Measurements from ENCODE around the gene SPRYD3. TPM values are rescaled to one million over a fixed set of nuclear protein-coding genes. Genes with fewer than 3 reads are reported as not detected.
"Not testable (repeated sequence)": the region's sequence is repeated elsewhere in the genome, so short reads cannot be mapped to it uniquely, and the experiment has no call there.

The SPRYD3 gene
- total RNA-seq, 1 experiment from 2014 or later: 47.5 TPM

DNA sequence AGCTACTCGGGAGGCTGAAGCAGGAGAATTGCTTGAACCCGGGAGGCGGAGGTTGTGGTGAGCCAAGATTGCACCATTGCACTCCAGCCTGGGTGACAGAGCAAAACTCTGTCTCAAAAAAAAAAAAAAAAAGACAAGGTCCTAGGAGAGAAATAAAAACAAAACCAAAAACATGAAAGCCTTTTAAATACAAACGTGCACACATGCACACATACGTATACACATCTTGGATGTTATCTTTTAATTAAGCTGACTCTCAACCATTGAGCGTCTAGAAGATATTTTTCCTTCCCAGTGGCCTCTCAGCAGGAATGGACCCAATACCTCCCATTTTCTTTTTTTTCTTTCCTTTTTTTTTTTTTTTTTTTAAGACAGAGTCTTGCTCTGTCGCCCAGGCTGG, 33.2 kb upstream of the SPRYD3 start:
- POLR2A ChIA-PET: interaction anchor here (0.7 kb wide), 1 partner anchor 48 kb away, joined by 3 read pairs; no protein-coding TSS in a partner anchor
- CTCF ChIA-PET: not testable (repeated sequence)

DNA sequence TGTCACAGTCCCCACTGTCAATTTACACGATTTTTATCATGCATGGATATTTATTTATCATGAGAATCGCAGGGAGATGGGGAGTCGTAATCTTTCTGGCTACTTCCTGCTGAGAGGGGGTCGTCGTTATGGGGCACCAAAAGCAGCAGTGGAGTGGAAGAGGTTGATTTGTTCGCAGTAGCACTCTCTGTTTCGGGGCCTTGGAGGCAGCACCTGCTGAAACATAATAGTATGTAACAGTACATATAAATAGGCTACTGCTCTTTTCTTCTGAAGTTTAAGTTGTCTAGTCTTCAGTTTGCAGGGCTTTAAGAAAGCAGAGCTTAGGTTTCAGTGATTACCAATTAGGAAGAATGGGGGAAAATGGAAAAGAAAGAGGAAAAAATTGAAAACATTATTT, 27.9 kb upstream of the SPRYD3 start:
- no peak overlapping the region for H3K4me3 ChIP-seq (replicated peaks in 1 of 2; ENCODE audit: low read depth in 1 of 2, low read length in 2 of 2)
- no TSS peak for BruUV-seq (replicated peaks)
- TF ChIP-seq SRF (IDR thresholded peaks at IDR 0.05; ENCODE audit: low read depth) (no peak), SIN3A (IDR thresholded peaks at IDR 0.05; ENCODE audit: low read depth) (no peak), EZH2 (IDR thresholded peaks at IDR 0.05) (no peak), RAD21 (IDR thresholded peaks at IDR 0.05; ENCODE audit: low read depth) (no peak)
- TF ChIP-seq, protein P1, sequence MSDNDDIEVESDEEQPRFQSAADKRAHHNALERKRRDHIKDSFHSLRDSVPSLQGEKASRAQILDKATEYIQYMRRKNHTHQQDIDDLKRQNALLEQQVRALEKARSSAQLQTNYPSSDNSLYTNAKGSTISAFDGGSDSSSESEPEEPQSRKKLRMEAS (IDR thresholded peaks at IDR 0.05): no peak
- TF ChIP-seq, protein P2, sequence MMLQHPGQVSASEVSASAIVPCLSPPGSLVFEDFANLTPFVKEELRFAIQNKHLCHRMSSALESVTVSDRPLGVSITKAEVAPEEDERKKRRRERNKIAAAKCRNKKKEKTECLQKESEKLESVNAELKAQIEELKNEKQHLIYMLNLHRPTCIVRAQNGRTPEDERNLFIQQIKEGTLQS (IDR thresholded peaks at IDR 0.05): no peak
- H3K9ac ChIP-seq (ENCODE audit: low read length): no peak overlapping the region
- no peaks in the 10 kb centered on the region for H3K36me3 ChIP-seq (ENCODE audit: control insufficient read depth in 1 of 2, insufficient read depth in 2 of 2, low read length in 2 of 2)
- no peaks in the 10 kb centered on the region for H3K9me3 ChIP-seq (ENCODE audit: control insufficient read depth in 1 of 2, insufficient read depth in 1 of 2, low read depth in 1 of 2, low read length in 2 of 2)
- H3K9me2 ChIP-seq (ENCODE audit: insufficient read depth): no peaks in the 10 kb centered on the region
- no peaks in the 10 kb centered on the region for H3K79me2 ChIP-seq (ENCODE audit: insufficient read depth, low read length)
- DNase-seq (ENCODE audit: low read depth, low spot score) (no peak), ATAC-seq (no peak)
- H3K4me2 ChIP-seq (ENCODE audit: low read length): no peak overlapping the region
- RAD21 ChIA-PET (ENCODE audit: low non-redundant PET in 1 of 2, low total read pairs in 2 of 2, uncharacterized antibody in 2 of 2, unreplicated experiment in 2 of 2): no interaction called here
- H3K4me1 ChIP-seq (ENCODE audit: control insufficient read depth in 1 of 2, insufficient read depth in 2 of 2, low read length in 2 of 2): peaks cover 0 to 8% of the 10 kb centered on the region in 2 experiments; a peak in 1 of 4 replicates
- no peak overlapping the region for H2AFZ ChIP-seq (ENCODE audit: low read depth, low read length, poor library complexity, severe bottlenecking)
- H3K27me3 ChIP-seq (ENCODE audit: insufficient read depth, low read length): no peaks in the 10 kb centered on the region
- CTCF ChIA-PET: no interaction called here
- no peaks in the 10 kb centered on the region for H4K20me1 ChIP-seq (ENCODE audit: insufficient read depth)
- intact Hi-C loops (cut with micrococcal nuclease): no loop called here
- POLR2A ChIA-PET: no interaction called here
- no peak overlapping the region for H3K27ac ChIP-seq (ENCODE audit: low read depth, low read length)

More for the DNA sequence above, 33.2 kb upstream of the SPRYD3 start:
- DNase-seq (ENCODE audit: low read depth, low spot score); BruUV-seq (replicated peaks); H3K4me1 ChIP-seq (ENCODE audit: control insufficient read depth in 1 of 2, insufficient read depth in 2 of 2, low read length in 2 of 2); H3K9me2 ChIP-seq (ENCODE audit: insufficient read depth); H3K79me2 ChIP-seq (ENCODE audit: insufficient read depth, low read length); H2AFZ ChIP-seq (ENCODE audit: low read depth, low read length, poor library complexity, severe bottlenecking); H3K4me3 ChIP-seq (replicated peaks in 1 of 2; ENCODE audit: low read depth in 1 of 2, low read length in 2 of 2); intact Hi-C loops (cut with micrococcal nuclease); RAD21 ChIA-PET (ENCODE audit: low non-redundant PET in 1 of 2, low total read pairs in 2 of 2, uncharacterized antibody in 2 of 2, unreplicated experiment in 2 of 2); H3K4me2 ChIP-seq (ENCODE audit: low read length); H3K36me3 ChIP-seq (ENCODE audit: control insufficient read depth in 1 of 2, insufficient read depth in 2 of 2, low read length in 2 of 2); H4K20me1 ChIP-seq (ENCODE audit: insufficient read depth); ATAC-seq; H3K9me3 ChIP-seq (ENCODE audit: control insufficient read depth in 1 of 2, insufficient read depth in 1 of 2, low read depth in 1 of 2, low read length in 2 of 2); H3K27ac ChIP-seq (ENCODE audit: low read depth, low read length); H3K9ac ChIP-seq (ENCODE audit: low read length); H3K27me3 ChIP-seq (ENCODE audit: insufficient read depth, low read length): not testable (repeated sequence)
